GM12878 (cell line): ENCODE results near the gene MEP1B.

Source experiments
- CREB1 ChIP-seq: IDR thresholded peaks from 2 replicates; pipeline ENCODE4 v1.6.1; 2012; ENCODE audit warnings: low read depth, mild to moderate bottlenecking, inconsistent platforms
- SP1 ChIP-seq: IDR thresholded peaks from one replicate; pipeline ENCODE4 v1.6.1; 2011; ENCODE audit warnings: low read depth, low read length

DNA sequence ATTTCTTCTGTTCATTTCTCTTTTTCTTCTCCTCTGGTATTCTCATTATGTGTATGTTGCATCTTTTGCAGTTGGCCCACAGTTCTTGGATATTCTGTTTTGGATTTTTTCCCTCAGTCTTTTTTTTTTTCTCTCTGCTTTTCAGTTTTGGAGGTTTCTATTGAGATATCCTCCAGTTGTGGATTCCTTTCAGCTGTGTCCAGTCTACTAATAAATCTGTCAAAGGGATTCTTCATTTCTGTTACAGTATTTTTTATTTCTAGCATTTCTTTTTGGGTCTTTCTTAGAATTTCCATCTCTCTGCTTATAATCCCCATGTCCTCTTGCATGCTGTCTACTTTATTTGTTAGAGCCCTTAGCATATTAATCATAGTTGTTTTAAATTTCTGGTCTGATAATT lies 6.3 kb upstream of the MEP1B start:
- TF ChIP-seq CREB1, result no peak
- no peak for TF ChIP-seq SP1
